Measurements from ENCODE around the gene SEC62.
"Not testable (repeated sequence)": the region's sequence is repeated elsewhere in the genome, so short reads cannot be mapped to it uniquely, and the experiment has no call there.

Gene SEC62

GRCh38 chr3:170016057-170016456, 49.5 kb downstream of the SEC62 start:
- DNase-seq (ENCODE audit: low read depth, low spot score): no peak

DNA sequence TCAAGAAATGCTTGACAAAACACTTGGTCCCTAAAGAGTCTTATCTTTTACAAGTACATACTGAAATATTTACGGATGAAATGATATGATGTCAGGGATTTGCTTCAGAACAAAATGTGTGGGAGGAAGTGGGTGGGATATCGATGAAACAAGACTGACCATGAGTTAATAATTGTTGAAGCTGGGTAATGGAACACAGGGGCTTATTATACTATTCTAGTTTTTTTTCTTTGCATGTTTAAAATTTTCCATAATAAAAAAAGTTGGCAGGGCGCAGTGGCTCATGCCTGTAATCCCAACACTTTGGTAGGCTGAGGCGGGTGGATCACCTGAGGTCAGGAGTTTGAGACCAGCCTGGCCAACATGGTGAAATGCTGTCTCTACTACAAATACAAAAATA, 52.7 kb downstream of the SEC62 start:
- DNase-seq (ENCODE audit: low read depth, low spot score): not testable (repeated sequence)

GRCh38 chr3:170021083-170021482, 54.5 kb downstream of the SEC62 start:
- DNase-seq (ENCODE audit: low read depth, low spot score): no peak

DNA sequence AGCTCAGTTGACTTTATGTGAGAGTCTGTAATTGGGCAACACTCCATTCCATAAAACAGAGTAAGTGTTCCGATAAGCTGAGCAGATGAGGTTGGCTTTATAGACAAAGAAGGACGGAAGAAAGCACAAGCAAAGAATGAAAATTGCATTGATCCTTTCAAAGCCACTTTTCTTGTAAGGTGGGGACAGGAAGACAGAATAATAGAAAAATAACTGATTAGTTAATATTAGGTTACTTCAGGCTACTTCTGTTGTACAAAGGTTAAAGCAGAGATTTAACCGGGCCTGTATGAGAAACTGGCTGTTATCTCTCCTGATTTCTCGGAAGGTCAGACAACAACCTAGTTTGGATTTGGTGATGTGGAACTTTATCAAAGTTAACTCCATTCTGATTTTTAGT, 55.7 kb downstream of the SEC62 start:
- no peak for DNase-seq (ENCODE audit: low read depth, low spot score)

DNA sequence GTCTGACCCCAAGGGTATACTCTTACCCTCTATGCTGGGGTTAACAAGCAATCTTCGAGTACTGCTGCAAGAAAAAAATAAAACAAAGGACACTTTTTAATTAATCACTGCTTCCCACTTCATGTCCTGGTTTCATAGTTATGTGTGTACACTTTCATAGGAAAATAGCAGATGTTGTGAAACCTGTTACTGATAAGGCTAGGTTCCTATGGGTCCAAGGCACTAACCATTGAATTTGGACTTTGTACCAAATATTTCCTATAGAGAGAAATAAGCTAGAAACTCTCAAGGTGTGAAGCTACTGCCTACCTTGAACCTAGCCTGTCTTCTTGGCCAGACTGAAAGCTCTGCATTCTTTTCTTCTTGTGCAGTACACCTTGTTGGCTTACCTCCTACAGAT, 56.6 kb downstream of the SEC62 start:
- DNase-seq (ENCODE audit: low read depth, low spot score): no peak

- DNase-seq (ENCODE audit: low read depth, low spot score): no peak
These were observed 58.0 kb downstream of the SEC62 start for GRCh38 chr3:170024581-170024980.

DNA sequence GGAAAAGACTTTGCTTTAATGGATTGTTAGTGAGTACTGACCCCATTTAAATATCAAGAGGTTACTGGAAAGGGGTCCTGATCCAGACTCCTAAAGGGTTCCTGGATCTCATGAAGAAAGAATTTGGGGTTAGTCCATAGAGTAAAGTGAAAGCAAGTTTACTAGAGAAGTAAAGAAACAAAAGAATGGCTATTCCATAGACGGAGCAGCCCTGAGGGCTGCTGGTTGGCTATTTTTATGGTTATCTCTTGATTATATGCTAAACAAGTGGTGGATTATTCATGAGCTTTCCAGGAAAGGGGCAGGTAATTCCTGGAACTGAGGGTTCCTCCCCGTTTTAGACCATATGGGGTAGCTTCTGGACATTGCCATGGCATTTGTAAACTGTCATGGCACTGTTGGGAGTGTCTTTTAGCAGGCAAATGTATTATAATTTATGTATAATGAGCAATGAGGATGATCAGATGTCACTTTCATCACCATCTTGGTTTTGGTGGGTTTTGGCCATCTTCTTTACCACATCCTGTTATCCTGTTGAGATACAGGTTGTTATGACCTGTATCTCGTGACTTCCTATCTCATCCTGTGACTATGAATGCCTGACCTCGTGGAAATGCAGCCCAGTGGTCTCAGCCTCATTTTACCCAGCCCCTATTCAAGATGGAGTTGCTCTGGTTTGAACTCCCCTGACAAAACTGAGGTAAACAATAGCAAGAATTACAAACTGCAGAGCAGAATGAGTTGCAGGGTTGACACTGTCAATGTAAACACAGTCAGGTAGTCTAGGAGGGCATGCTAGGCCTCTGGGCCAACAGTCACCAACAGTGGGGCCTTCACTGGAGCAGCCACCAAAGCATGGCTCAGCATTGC, 60.9 kb downstream of the SEC62 start:
- DNase-seq (ENCODE audit: low read depth, low spot score): no peak

DNA sequence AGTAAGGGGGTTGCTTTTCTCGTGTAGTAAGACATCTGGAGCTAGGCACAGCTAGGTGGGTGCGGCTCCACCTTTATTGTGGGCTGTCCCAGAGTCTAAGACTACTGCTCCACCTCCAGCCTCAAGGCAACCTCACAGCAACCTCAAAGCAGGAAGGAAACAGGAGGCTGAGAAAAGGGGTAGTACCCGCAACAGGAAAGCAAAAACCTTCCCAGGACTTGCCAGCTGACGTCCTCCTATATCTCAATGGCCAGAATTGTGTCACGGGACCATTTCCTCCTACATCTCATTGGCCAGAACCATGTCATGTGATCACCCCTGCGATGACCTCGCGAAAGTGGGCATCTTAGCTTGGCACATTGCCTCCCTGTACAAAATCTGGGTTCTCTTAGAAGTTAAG, 66.9 kb downstream of the SEC62 start:
- DNase-seq (ENCODE audit: low read depth, low spot score): no peak

GRCh38 chr3:170037463-170038433, 71.1 kb downstream of the SEC62 start, which contains the start of gene GPR160:
Gene GPR160, plus strand, starts transcription at chr3:170037995. Its CDS starts 45,978 bp downstream, at chr3:170083973.
- no peak for DNase-seq (ENCODE audit: low read depth, low spot score)

- DNase-seq (ENCODE audit: low read depth, low spot score): no peak
These were observed 72.0 kb downstream of the SEC62 start for GRCh38 chr3:170038434-170039110.

DNA sequence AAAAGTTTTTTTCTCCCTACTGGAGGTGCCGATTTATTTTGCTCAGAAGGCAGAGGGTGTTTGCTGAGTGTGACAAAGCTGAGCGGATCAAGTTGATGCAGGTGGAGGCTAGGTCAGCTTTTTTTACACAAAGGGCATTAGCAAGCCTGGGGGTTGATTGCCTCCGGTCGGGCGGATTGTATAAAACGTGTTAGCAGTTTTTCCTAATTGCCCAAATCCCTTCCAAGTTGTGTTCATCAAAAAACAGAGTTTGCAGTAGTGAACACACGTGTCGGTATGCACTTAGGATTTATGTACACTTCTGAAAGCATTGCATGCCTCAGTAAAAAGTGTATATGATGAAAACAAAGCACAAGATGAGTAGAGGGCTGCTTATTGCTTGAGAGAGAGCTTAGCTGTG, 73.8 kb downstream of the SEC62 start:
- no peak for DNase-seq (ENCODE audit: low read depth, low spot score)

- DNase-seq (ENCODE audit: low read depth, low spot score): no peak
These were observed 76.9 kb downstream of the SEC62 start for GRCh38 chr3:170043506-170043905.

DNA sequence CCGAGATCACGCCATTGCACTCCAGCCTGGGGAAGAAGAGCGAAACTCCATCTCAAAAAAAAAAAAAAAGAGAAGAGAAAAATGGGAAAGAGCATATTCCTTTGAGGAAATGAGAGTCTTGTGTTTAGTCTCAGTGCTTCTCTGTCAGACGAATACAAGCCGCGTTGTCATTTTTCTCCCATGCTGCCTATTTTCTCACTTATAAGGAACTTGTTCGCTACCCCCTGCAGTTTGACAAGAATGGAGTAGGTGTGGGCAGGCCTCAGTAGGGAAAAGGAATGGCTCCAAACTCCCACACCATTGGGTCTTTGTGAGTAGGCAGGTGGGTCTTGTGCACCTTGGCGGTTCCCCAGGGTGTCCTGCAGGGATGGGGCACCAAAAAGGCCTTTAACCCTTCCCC, 77.7 kb downstream of the SEC62 start:
- DNase-seq (ENCODE audit: low read depth, low spot score): no peak

GRCh38 chr3:170044795-170045244, 78.2 kb downstream of the SEC62 start:
- DNase-seq (ENCODE audit: low read depth, low spot score): no peak

- DNase-seq (ENCODE audit: low read depth, low spot score): no peak
These were observed 79.9 kb downstream of the SEC62 start for GRCh38 chr3:170046269-170047132.

DNA sequence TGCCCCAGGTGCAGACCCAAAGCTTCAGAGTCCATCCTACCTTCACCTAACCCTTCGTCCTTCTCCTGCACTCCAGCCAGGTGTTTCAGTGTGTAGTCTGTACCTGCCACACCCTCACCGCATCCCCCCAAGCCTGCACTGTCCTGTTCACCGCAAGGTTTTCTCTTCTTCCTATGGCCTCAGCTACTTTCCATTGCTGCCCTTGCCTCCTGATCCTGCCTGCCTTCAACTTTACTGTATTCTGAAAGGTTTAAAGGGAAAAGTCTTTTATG, 80.5 kb downstream of the SEC62 start:
- no peak for DNase-seq (ENCODE audit: low read depth, low spot score)
